ENCODE results near the gene ZFP69.

GRCh38 chr1:40478276-40478675, 1.2 kb downstream of the ZFP69 start:
- TF ChIP-seq CTCF (IDR thresholded peaks at IDR 0.05) (no peak), POLR2A (IDR thresholded peaks at IDR 0.05) (no peak), POLR2AphosphoS5 (IDR thresholded peaks at IDR 0.05) (no peak)

All from prostate gland (tissue), 2 donors.